ENCODE data around the gene AGPAT3. TPM values are rescaled to one million over a fixed set of nuclear protein-coding genes. Genes with fewer than 3 reads are reported as not detected.
A peak's percentile ranks its signal among the peaks of the same experiment; 100 is the strongest.

AGPAT3 gene
- 10 to 100 TPM; 35.0 to 83.1 (median 41.5) TPM for total RNA-seq
- polyA plus RNA-seq, result 10 to 100 TPM in 2 of 3 donors, 1 to 10 TPM in 1; 9.9 to 16.1 (median 10.4) TPM
- long read RNA-seq, donor 1, full-length matches to known transcripts, result 2 of 2 reads
- long read RNA-seq, donor 1, partial matches to known transcripts, result 0 of 2 reads
- long read RNA-seq, donor 1, other reads (novel, unspliced or antisense), result 0 of 2 reads
- long read RNA-seq, donor 2, full-length matches to known transcripts, result 8 of 8 reads
- long read RNA-seq, donor 2, partial matches to known transcripts, result 0 of 8 reads
- long read RNA-seq, donor 2, other reads (novel, unspliced or antisense), result 0 of 8 reads
- long read RNA-seq, donor 3, full-length matches to known transcripts, result 1 of 1 reads
- long read RNA-seq, donor 3, partial matches to known transcripts, result 0 of 1 reads
- long read RNA-seq, donor 3, other reads (novel, unspliced or antisense), result 0 of 1 reads
- long read RNA-seq, donor 4, full-length matches to known transcripts, result 2 of 2 reads
- long read RNA-seq, donor 4, partial matches to known transcripts, result 0 of 2 reads
- long read RNA-seq, donor 4, other reads (novel, unspliced or antisense), result 0 of 2 reads
- long read RNA-seq, donor 5, full-length matches to known transcripts, result 10 of 18 reads
- long read RNA-seq, donor 5, partial matches to known transcripts, result 8 of 18 reads
- long read RNA-seq, donor 5, other reads (novel, unspliced or antisense), result 0 of 18 reads
- long read RNA-seq, donor 6, full-length matches to known transcripts, result 10 of 20 reads
- long read RNA-seq, donor 6, partial matches to known transcripts, result 10 of 20 reads
- long read RNA-seq, donor 6, other reads (novel, unspliced or antisense), result 0 of 20 reads
- long read RNA-seq, donor 7, full-length matches to known transcripts, result 6 of 6 reads
- long read RNA-seq, donor 7, partial matches to known transcripts, result 0 of 6 reads
- long read RNA-seq, donor 7, other reads (novel, unspliced or antisense), result 0 of 6 reads
- long read RNA-seq, donor 8, full-length matches to known transcripts, result 2 of 8 reads
- long read RNA-seq, donor 8, partial matches to known transcripts, result 6 of 8 reads
- long read RNA-seq, donor 8, other reads (novel, unspliced or antisense), result 0 of 8 reads
- long read RNA-seq, donor 9, full-length matches to known transcripts, result 3 of 3 reads
- long read RNA-seq, donor 9, partial matches to known transcripts, result 0 of 3 reads
- long read RNA-seq, donor 9, other reads (novel, unspliced or antisense), result 0 of 3 reads
- long read RNA-seq, donor 10, full-length matches to known transcripts, result 6 of 6 reads
- long read RNA-seq, donor 10, partial matches to known transcripts, result 0 of 6 reads
- long read RNA-seq, donor 10, other reads (novel, unspliced or antisense), result 0 of 6 reads

GRCh38 chr21:43864962-43865539, at the start of gene AGPAT3:
Gene AGPAT3, plus strand, starts transcription at chr21:43865223. Its CDS starts 94,459 bp downstream, at chr21:43959682.
- intact Hi-C loops (cut with DNase I; ENCODE audit: low total_unique reads), result no loop called here

DNA sequence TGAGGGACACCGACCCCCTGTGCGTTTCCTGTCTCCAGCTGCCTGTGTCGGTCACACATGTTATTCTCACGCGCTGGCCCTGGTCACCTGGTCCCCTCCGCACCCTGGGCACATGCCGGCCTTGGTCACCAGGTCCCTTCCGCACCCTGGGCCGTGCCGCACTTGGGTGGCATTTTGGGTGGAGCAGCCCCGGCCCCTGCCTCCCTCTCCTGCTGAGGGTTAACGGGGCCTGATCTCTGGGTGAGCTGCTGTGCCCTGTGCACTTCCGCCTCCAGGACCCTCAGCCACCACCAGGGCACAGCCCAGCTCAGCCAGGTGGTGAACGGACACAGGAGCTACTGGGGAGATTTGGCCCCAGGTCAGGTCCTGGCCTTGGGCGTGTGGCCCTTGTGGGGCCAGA, 49.0 kb upstream of the AGPAT3 start:
- 85 to 94% (median 90%) methylated on average over 14 to 15 of the region's 15 CpGs for WGBS, 5 donors
- H3K27ac ChIP-seq, result no peak overlapping the region
- peaks cover 23 to 39% (median 35%) of the 10 kb centered on the region in 4 donors for H3K4me1 ChIP-seq
- TF ChIP-seq POLR2A (IDR thresholded peaks at IDR 0.05) (no peak), EP300 (IDR thresholded peaks at IDR 0.05) (no peak), CTCF (IDR thresholded peaks at IDR 0.05) (no peak), POLR2AphosphoS5 (IDR thresholded peaks at IDR 0.05) (no peak)
- H3K9me3 ChIP-seq, result peaks cover 3 to 8% (median 5%) of the 10 kb centered on the region in 4 donors
- DNase-seq, result no peak
- no peaks in the 10 kb centered on the region for H3K36me3 ChIP-seq
- intact Hi-C loops (cut with DNase I; ENCODE audit: low total_unique reads), result no loop called here
- H3K27me3 ChIP-seq, result peaks cover 0 to 4% (median 0%) of the 10 kb centered on the region in 3 donors
- H3K4me3 ChIP-seq, result no peak overlapping the region

More at GRCh38 chr21:43864962-43865539, at the start of gene AGPAT3:
- Histone ChIP-seq H3K4me3 (peak within 1 kb of the TSS; percentile 81 to 94 (median 90)), H3K27ac (peak within 1 kb of the TSS; percentile 93 to 97 (median 97)), H3K9me3 (no peaks in the 10 kb centered on the region), H3K27me3 (no peaks in the 10 kb centered on the region), H3K4me1 (peaks cover 42 to 69% (median 55%) of the 10 kb centered on the region in 4 donors), H3K36me3 (peaks cover 0 to 5% (median 0%) of the 10 kb centered on the region in 4 donors)
- 0 to 1% (median 0%) methylated on average over 11 to 100 of the region's 102 CpGs; no CpG with 5 or more reads in 1 of the 5 donors for WGBS, 5 donors
- no peak for TF ChIP-seq POLR2A (IDR thresholded peaks at IDR 0.05)
- TF ChIP-seq POLR2AphosphoS5 (IDR thresholded peaks at IDR 0.05), result no peak
- TF ChIP-seq EP300 (IDR thresholded peaks at IDR 0.05), result no peak
- TF ChIP-seq CTCF (IDR thresholded peaks at IDR 0.05), result no peak
- DNase-seq, result peak in 1 of 2 donors; percentile 69

DNA sequence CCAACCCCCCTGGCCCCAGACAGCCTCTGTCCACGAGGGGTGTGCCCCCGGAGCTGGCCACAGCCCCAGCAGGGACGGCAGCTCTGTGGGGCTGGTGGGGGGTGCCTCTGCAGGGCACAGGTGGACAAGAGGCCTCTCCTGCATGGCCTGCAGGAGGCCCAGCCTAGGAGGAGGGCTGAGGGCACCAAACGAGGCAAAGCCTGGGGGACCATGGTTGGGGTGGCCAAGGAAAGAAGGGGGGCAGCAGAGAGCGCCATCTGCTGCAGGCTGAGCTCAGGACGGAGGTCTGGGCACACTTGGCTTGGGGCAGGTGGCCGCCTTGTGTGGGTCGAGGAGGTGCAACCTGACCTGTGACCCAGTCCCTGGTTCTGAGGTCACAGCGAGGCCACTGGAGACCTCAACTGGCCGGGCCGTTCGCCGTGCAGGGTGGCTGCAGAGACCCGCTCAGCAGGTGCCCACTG, 48.4 kb upstream of the AGPAT3 start:
- H3K27me3 ChIP-seq, result peaks cover 0 to 4% (median 0%) of the 10 kb centered on the region in 3 donors
- intact Hi-C loops (cut with DNase I; ENCODE audit: low total_unique reads), result no loop called here
- peaks cover 18 to 32% (median 28%) of the 10 kb centered on the region in 4 donors for H3K4me1 ChIP-seq
- H3K9me3 ChIP-seq, result peaks cover 3 to 8% (median 5%) of the 10 kb centered on the region in 4 donors
- WGBS, 5 donors, result 65 to 79% (median 77%) methylated on average over 5 to 14 of the region's 14 CpGs
- no peaks in the 10 kb centered on the region for H3K36me3 ChIP-seq
- TF ChIP-seq POLR2A (IDR thresholded peaks at IDR 0.05) (no peak), POLR2AphosphoS5 (IDR thresholded peaks at IDR 0.05) (no peak), EP300 (IDR thresholded peaks at IDR 0.05) (no peak), CTCF (IDR thresholded peaks at IDR 0.05) (no peak)
- H3K27ac ChIP-seq, result no peak overlapping the region
- DNase-seq, result no peak
- H3K4me3 ChIP-seq, result no peak overlapping the region
